ENCODE data around the gene GLTP.

DNA sequence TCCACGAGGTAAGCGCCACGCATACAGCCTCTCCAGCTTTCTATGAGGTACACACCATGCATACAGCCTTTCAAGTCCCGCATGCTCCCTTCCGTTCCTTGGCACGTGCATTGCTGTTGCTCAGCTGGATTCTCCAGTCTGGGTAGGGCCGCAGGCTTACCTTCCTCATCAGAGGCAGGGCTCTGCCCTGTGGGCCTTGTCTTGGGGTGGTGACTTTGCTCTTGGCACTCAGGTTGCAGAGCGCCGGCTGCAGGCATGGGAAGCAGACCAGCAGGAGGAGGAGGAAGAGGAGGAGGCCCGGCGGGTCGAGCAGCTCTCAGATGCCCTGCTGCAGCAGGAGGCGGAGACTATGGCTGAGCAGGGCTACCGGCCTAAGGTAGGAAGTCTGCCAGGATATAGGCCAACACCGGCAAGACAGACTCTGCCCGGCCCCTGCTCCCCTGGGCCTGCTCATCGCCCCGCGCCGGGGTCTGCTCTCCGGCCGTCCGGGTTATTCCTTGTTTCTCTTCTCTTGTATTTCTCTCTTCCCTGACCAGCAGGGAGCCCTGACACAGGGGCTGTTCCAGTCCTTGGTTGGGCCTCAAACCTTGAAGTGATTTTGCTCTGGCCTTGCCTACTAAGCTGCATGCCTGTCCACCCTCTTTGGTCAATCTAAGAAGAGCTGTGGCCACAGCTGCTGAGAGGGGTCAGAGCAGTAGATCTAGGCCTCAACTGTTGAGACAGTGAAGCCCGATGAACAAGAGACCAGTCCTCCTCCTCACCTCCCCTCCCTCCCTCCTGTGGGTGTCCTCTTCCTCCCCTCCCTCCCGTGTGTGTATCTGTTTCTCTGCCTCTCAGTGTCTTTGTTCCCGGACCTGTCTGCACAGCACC lies 35.1 kb upstream of the GLTP start:
- TF ChIP-seq, protein P1, sequence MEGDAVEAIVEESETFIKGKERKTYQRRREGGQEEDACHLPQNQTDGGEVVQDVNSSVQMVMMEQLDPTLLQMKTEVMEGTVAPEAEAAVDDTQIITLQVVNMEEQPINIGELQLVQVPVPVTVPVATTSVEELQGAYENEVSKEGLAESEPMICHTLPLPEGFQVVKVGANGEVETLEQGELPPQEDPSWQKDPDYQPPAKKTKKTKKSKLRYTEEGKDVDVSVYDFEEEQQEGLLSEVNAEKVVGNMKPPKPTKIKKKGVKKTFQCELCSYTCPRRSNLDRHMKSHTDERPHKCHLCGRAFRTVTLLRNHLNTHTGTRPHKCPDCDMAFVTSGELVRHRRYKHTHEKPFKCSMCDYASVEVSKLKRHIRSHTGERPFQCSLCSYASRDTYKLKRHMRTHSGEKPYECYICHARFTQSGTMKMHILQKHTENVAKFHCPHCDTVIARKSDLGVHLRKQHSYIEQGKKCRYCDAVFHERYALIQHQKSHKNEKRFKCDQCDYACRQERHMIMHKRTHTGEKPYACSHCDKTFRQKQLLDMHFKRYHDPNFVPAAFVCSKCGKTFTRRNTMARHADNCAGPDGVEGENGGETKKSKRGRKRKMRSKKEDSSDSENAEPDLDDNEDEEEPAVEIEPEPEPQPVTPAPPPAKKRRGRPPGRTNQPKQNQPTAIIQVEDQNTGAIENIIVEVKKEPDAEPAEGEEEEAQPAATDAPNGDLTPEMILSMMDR (IDR thresholded peaks at IDR 0.05), result no peak
- TF ChIP-seq POLR2AphosphoS5 (IDR thresholded peaks at IDR 0.05) (peak in 1 of 3 donors; percentile 20), POLR2A (IDR thresholded peaks at IDR 0.05) (no peak)
